ENCODE data around the gene ZNF222. TPM values are rescaled to one million over a fixed set of nuclear protein-coding genes. Genes with fewer than 3 reads are reported as not detected.

ZNF222 gene
- total and polyA plus RNA-seq, 2 of the 8 experiments (the other 6 are each of a cell fraction or from before 2014, with no cell fraction given) = 1.7 to 3.4 TPM

DNA sequence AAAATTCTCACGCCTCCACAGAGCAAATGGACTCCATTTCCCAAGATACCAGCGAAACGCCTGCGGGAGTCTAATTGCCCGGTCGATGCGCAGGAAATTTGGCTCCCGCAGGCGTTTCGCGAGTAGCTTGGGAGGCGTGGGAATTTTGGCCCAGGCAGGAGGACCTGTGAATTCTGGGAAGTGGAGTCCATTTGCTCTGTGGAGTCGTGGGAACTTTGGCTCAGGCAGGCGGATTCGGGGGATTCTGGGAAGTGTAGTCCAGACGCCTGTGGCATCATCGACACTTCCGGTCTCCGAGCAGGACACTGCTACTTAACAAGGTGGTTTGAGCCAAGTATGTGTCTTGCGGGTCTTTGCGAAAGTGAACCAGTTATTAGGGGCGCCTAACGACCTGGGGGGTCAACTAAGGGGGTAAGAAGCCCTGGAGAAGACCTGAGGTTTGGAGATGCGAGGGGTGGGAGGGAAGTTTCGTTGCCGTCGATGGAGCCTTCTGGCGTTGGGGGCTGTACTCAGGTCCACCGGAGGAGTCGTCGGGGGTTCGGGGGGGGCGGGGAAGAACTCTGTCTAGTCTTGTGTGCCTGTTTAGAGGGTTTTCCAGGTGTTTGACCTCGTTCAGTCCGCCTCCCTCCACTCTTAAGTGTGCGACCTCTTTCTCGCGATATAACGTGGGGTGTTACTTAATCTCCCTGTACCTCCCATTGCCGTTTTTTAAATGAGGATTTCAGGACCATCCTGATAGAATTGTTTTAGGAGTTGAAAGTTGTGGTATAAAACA is 41.1 kb upstream of the ZNF222 start, which contains the start of gene ZNF155 (continued):
- TF ChIP-seq ASH2L (IDR thresholded peaks at IDR 0.05; ENCODE audit: low read length) (no peak), BCL11A (IDR thresholded peaks at IDR 0.05; ENCODE audit: low read depth in 2 of 2, low read length in 2 of 2) (no peak), EGR1 (IDR thresholded peaks at IDR 0.05; ENCODE audit: borderline replicate concordance, low read depth, low read length) (no peak), SIRT6 (IDR thresholded peaks at IDR 0.05; ENCODE audit: low read length) (no peak), EZH2 (IDR thresholded peaks at IDR 0.05; ENCODE audit: low read depth, low read length, severe bottlenecking) (no peak), POLR2AphosphoS5 (IDR thresholded peaks at IDR 0.05; ENCODE audit: low read depth, low read length) (no peak), BRCA1 (IDR thresholded peaks at IDR 0.05; ENCODE audit: low read depth, low read length) (peak; percentile 31; the same call in 1 of the 2 replicates), ZNF274 (IDR thresholded peaks at IDR 0.05; ENCODE audit: borderline replicate concordance, extremely low read depth, low read length) (no peak), TBP (IDR thresholded peaks at IDR 0.05; ENCODE audit: low read depth, low read length) (no peak; the same call in 1 of the 2 replicates), SUZ12 (IDR thresholded peaks at IDR 0.05; ENCODE audit: low read length) (no peak), TAF1 (IDR thresholded peaks at IDR 0.05; ENCODE audit: low read depth, low read length) (peak; percentile 70), SIX5 (IDR thresholded peaks at IDR 0.05; ENCODE audit: low read depth, low read length) (peak; percentile 92), HDAC6 (IDR thresholded peaks at IDR 0.05; ENCODE audit: low read depth, low read length) (no peak), SIN3A (conservative IDR thresholded peaks at IDR 0.05 in 1 of 2, IDR thresholded peaks at IDR 0.05 in 1 of 2; ENCODE audit: low read depth in 1 of 2, low read length in 2 of 2) (0 out of 4 replicates have a peak, but pooled peaks of 1 of the 2 experiments have one; percentile 20), SP2 (IDR thresholded peaks at IDR 0.05; ENCODE audit: low read length) (no peak), CEBPB (IDR thresholded peaks at IDR 0.05; ENCODE audit: low read depth, low read length) (0 out of 2 replicates have a peak, but pooled peaks have one; percentile 1), HDAC2 (IDR thresholded peaks at IDR 0.05; ENCODE audit: borderline replicate concordance in 1 of 2, low read depth in 2 of 2, low read length in 2 of 2) (no peak), KDM1A (IDR thresholded peaks at IDR 0.05; ENCODE audit: borderline replicate concordance, low read length) (no peak), YY1 (IDR thresholded peaks at IDR 0.05; ENCODE audit: low read depth, low read length) (no peak; the same call in 1 of the 2 replicates), JUND (IDR thresholded peaks at IDR 0.05; ENCODE audit: low read length) (no peak)
- TF ChIP-seq, protein P1, sequence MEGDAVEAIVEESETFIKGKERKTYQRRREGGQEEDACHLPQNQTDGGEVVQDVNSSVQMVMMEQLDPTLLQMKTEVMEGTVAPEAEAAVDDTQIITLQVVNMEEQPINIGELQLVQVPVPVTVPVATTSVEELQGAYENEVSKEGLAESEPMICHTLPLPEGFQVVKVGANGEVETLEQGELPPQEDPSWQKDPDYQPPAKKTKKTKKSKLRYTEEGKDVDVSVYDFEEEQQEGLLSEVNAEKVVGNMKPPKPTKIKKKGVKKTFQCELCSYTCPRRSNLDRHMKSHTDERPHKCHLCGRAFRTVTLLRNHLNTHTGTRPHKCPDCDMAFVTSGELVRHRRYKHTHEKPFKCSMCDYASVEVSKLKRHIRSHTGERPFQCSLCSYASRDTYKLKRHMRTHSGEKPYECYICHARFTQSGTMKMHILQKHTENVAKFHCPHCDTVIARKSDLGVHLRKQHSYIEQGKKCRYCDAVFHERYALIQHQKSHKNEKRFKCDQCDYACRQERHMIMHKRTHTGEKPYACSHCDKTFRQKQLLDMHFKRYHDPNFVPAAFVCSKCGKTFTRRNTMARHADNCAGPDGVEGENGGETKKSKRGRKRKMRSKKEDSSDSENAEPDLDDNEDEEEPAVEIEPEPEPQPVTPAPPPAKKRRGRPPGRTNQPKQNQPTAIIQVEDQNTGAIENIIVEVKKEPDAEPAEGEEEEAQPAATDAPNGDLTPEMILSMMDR (IDR thresholded peaks at IDR 0.05; ENCODE audit: control extremely low read depth in 1 of 3, insufficient read depth in 1 of 3, low read depth in 1 of 3, low read length in 3 of 3) = no peak

Data from H1 (cell line).